Measurements from ENCODE around the gene GRIN1. TPM values are rescaled to one million over a fixed set of nuclear protein-coding genes. Genes with fewer than 3 reads are reported as not detected.

Gene GRIN1
- total and polyA plus RNA-seq, 8 donors = 0.25 to 0.55 (median 0.31) TPM; not detected in 5

GRCh38 chr9:137096785-137097546 is 42.0 kb upstream of the GRIN1 start:
- 92 to 97% (median 96%) methylated on average over 31 of the region's 31 CpGs for WGBS, 5 donors
- no peak overlapping the region for H3K27ac ChIP-seq
- DNase-seq = no peak
- H3K27me3 ChIP-seq = no peaks in the 10 kb centered on the region
- H3K9me3 ChIP-seq = no peaks in the 10 kb centered on the region
- TF ChIP-seq EP300 (IDR thresholded peaks at IDR 0.05) = no peak
- no peak for TF ChIP-seq CTCF (IDR thresholded peaks at IDR 0.05)
- no peak for TF ChIP-seq POLR2A (IDR thresholded peaks at IDR 0.05)
- TF ChIP-seq POLR2AphosphoS5 (IDR thresholded peaks at IDR 0.05) = no peak
- H3K36me3 ChIP-seq = peaks cover 45 to 99% (median 92%) of the 10 kb centered on the region in 4 donors
- intact Hi-C loops (cut with DNase I; ENCODE audit: low total_unique reads) = no loop called here
- H3K4me1 ChIP-seq = no peaks in the 10 kb centered on the region
- no peak overlapping the region for H3K4me3 ChIP-seq

- WGBS, 5 donors = 88 to 95% (median 90%) methylated on average over 11 to 20 of the region's 20 CpGs
- TF ChIP-seq POLR2A (IDR thresholded peaks at IDR 0.05) = no peak
- TF ChIP-seq EP300 (IDR thresholded peaks at IDR 0.05) = no peak
- TF ChIP-seq CTCF (IDR thresholded peaks at IDR 0.05) = no peak
- no peak for TF ChIP-seq POLR2AphosphoS5 (IDR thresholded peaks at IDR 0.05)
- no peak overlapping the region for H3K4me3 ChIP-seq
- H3K27ac ChIP-seq = no peak overlapping the region
- DNase-seq = no peak
- no peaks in the 10 kb centered on the region for H3K4me1 ChIP-seq
- no peaks in the 10 kb centered on the region for H3K27me3 ChIP-seq
- H3K9me3 ChIP-seq = no peaks in the 10 kb centered on the region
- intact Hi-C loops (cut with DNase I; ENCODE audit: low total_unique reads) = no loop called here
- H3K36me3 ChIP-seq = peaks cover 50 to 99% (median 92%) of the 10 kb centered on the region in 4 donors
Observed at GRCh38 chr9:137097761-137098462, 41.0 kb upstream of the GRIN1 start.

GRCh38 chr9:137099231-137099630 is 39.7 kb upstream of the GRIN1 start:
- DNase-seq = no peak
- WGBS, 5 donors = 82 to 93% (median 83%) methylated on average over 11 to 14 of the region's 14 CpGs
- Histone ChIP-seq H3K27me3 (no peaks in the 10 kb centered on the region), H3K9me3 (no peaks in the 10 kb centered on the region), H3K4me1 (no peaks in the 10 kb centered on the region), H3K4me3 (no peak overlapping the region), H3K27ac (no peak overlapping the region), H3K36me3 (peaks cover 56 to 100% (median 96%) of the 10 kb centered on the region in 4 donors)
- TF ChIP-seq CTCF (IDR thresholded peaks at IDR 0.05) = no peak
- no peak for TF ChIP-seq POLR2AphosphoS5 (IDR thresholded peaks at IDR 0.05)
- TF ChIP-seq POLR2A (IDR thresholded peaks at IDR 0.05) = no peak
- TF ChIP-seq EP300 (IDR thresholded peaks at IDR 0.05) = no peak
- intact Hi-C loops (cut with DNase I; ENCODE audit: low total_unique reads) = no loop called here

- intact Hi-C loops (cut with DNase I; ENCODE audit: low total_unique reads) = no loop called here
- Histone ChIP-seq H3K27ac (no peak overlapping the region), H3K27me3 (no peaks in the 10 kb centered on the region), H3K9me3 (no peaks in the 10 kb centered on the region), H3K4me1 (no peaks in the 10 kb centered on the region), H3K4me3 (no peak overlapping the region), H3K36me3 (peaks cover 62 to 100% (median 100%) of the 10 kb centered on the region in 4 donors)
- no peak for TF ChIP-seq POLR2A (IDR thresholded peaks at IDR 0.05)
- TF ChIP-seq POLR2AphosphoS5 (IDR thresholded peaks at IDR 0.05) = no peak
- no peak for TF ChIP-seq CTCF (IDR thresholded peaks at IDR 0.05)
- no peak for TF ChIP-seq EP300 (IDR thresholded peaks at IDR 0.05)
- no peak for DNase-seq
- 91 to 95% (median 93%) methylated on average over 31 to 37 of the region's 37 CpGs for WGBS, 5 donors
Observed at GRCh38 chr9:137103206-137103999, 35.6 kb upstream of the GRIN1 start.
